Calu3 (cell line): ENCODE data around the gene ADAM17. TPM values are rescaled to one million over a fixed set of nuclear protein-coding genes. Genes with fewer than 3 reads are reported as not detected.

Experiments
- BruUV-seq: library from RNA; stranded (reverse); fragments of 400-500 nt; replicated peaks from 2 replicates; lab custom pipeline; 2021; lab: Mats Ljungman, UMichigan
- CTCF ChIA-PET: fragments of 300-600 bp; sonication (Branson Sonifier 250); formaldehyde crosslinking; loops from one replicate; lab custom pipeline; 2022; ENCODE audit warnings: antibody characterized with exemption; lab: Charles Lee
- DNase-seq: peaks from one replicate; pipeline ENCODE4 v3.0.0; 2022
- H3K27ac Mint-ChIP-seq: one replicate; pipeline ENCODE4 v1.8.0; 2022; ENCODE audit warnings: mixed read lengths; ENCODE audit not compliant: unreplicated experiment
- H3K27me3 Mint-ChIP-seq: one replicate; pipeline ENCODE4 v1.8.0; 2022; ENCODE audit warnings: mixed read lengths; ENCODE audit not compliant: unreplicated experiment
- H3K36me3 Mint-ChIP-seq: one replicate; pipeline ENCODE4 v1.8.0; 2022; ENCODE audit warnings: mild to moderate bottlenecking, moderate library complexity, mixed read lengths; ENCODE audit not compliant: insufficient read depth, unreplicated experiment
- H3K4me1 Mint-ChIP-seq: one replicate; pipeline ENCODE4 v1.8.0; 2022; ENCODE audit warnings: mild to moderate bottlenecking, low read depth, mixed read lengths; ENCODE audit not compliant: unreplicated experiment
- H3K4me3 Mint-ChIP-seq: one replicate; pipeline ENCODE4 v1.8.0; 2022; ENCODE audit warnings: mild to moderate bottlenecking, low read depth, moderate library complexity, mixed read lengths; ENCODE audit not compliant: unreplicated experiment
- H3K9me3 Mint-ChIP-seq: one replicate; pipeline ENCODE4 v1.8.0; 2022; ENCODE audit warnings: low read depth, mixed read lengths; ENCODE audit not compliant: unreplicated experiment
- intact Hi-C: fragments of 100-400 bp; cut with micrococcal nuclease; formaldehyde crosslinking; loops from one replicate; pipeline ENCODE4 v1.10.0; 2022; ENCODE audit not compliant: unreplicated experiment
- total RNA-seq: library from RNA; stranded (reverse); gene quantifications from 2 replicates; pipeline ENCODE4 v1.2.3, GENCODE V29; 2022
- TF ChIP-seq, protein P1 (sequence below): fragments of 200-600 bp; IDR thresholded peaks from one replicate; pipeline ENCODE4 v1.8.0; 2022; ENCODE audit warnings: antibody characterized with exemption; ENCODE audit not compliant: unreplicated experiment

Gene ADAM17
- total RNA-seq, 1 experiment from 2014 or later: 54.2 TPM

DNA sequence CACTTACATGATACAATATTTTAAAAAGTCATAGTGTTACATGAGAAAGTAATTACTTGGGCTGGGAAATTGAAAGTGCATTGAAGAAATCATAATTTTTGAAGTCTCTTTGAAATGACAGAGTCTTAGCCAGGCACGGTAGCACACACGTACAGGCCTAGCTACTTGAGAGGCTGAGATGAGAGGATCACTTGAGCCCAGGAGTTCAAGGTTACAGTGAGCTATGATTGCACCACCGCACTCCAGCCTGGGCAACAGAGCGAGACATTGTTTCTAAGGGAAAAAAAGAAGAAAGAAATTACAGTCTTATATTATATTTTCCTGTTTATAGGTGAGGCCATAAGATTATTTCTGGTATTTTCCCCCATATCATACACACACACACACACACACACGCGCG, 90.5 kb downstream of the ADAM17 start:
- Mint-ChIP-seq H3K4me1 (no peaks in the 10 kb centered on the region), H3K9me3 (no peaks in the 10 kb centered on the region), H3K27ac (no peak overlapping the region), H3K4me3 (no peak overlapping the region), H3K27me3 (no peaks in the 10 kb centered on the region), H3K36me3 (peaks cover 30% of the 10 kb centered on the region)
- CTCF ChIA-PET: no interaction called here
- no TSS peak for BruUV-seq
- intact Hi-C loops: no loop called here
- DNase-seq: no peak
- TF ChIP-seq, protein P1, sequence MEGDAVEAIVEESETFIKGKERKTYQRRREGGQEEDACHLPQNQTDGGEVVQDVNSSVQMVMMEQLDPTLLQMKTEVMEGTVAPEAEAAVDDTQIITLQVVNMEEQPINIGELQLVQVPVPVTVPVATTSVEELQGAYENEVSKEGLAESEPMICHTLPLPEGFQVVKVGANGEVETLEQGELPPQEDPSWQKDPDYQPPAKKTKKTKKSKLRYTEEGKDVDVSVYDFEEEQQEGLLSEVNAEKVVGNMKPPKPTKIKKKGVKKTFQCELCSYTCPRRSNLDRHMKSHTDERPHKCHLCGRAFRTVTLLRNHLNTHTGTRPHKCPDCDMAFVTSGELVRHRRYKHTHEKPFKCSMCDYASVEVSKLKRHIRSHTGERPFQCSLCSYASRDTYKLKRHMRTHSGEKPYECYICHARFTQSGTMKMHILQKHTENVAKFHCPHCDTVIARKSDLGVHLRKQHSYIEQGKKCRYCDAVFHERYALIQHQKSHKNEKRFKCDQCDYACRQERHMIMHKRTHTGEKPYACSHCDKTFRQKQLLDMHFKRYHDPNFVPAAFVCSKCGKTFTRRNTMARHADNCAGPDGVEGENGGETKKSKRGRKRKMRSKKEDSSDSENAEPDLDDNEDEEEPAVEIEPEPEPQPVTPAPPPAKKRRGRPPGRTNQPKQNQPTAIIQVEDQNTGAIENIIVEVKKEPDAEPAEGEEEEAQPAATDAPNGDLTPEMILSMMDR: no peak

DNA sequence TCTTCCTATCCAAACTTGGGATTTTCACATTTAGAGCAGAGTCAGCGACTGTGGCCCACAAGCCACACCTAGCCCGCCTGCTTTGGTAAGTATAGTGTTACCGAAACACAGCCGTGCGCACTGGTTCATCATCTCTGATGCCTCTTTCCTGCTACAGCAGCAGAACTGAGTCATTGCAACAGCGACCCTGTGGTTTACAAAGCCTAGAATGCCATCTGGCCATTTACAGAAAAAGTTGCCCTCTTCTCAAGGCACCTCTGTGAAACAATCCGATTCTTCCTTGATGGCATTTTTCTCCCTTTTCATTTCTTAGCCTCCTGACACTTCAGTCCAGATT, 92.0 kb downstream of the ADAM17 start:
- BruUV-seq: no TSS peak
- peaks cover 36% of the 10 kb centered on the region for H3K36me3 Mint-ChIP-seq
- H3K27ac Mint-ChIP-seq: no peak overlapping the region

DNA sequence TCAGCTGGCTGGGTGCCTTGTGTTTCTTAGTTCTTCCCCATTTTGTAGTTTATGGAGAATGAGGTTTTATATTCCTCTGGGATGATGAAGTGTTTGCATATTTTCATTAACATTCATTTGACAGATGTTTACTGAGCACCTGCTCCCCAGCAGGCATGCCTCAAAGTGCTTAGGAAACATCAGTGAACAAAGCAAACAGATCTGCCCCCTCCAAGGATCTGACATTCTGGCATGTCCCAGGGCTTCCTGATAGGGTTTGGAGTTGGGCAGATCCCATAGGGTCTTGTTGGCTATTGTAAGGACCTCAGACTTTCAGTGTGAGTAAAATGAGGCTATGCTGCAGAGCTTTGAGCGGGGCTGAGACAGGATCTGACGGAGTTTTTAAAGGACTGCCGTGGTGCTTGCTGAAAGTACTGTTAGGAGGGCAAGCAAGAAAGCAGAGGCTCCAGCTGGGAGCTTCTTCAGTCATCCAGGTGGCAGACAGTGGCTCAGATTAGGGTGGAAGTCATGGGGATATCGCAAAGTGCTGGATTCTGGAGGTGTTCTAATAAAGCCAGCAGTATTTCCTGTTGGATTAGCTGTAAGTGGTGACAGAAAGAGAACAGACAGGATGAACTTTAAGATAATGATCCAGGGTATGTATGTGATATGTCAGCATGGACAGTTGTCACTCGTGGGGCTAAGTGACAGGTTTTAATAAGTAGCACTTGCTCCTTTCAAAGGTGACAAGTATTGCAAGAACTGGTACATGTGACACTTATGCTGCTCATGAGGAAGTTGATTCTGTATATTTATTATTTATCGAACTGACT, 92.5 kb downstream of the ADAM17 start:
- CTCF ChIA-PET: no interaction called here
- H3K27ac Mint-ChIP-seq: no peak overlapping the region
- H3K9me3 Mint-ChIP-seq: no peaks in the 10 kb centered on the region
- no peaks in the 10 kb centered on the region for H3K4me1 Mint-ChIP-seq
- H3K27me3 Mint-ChIP-seq: no peaks in the 10 kb centered on the region
- no peak overlapping the region for H3K4me3 Mint-ChIP-seq
- no TSS peak for BruUV-seq
- peaks cover 36% of the 10 kb centered on the region for H3K36me3 Mint-ChIP-seq
- intact Hi-C loops: no loop called here
- DNase-seq: no peak
- TF ChIP-seq, protein P1: no peak

More for the DNA sequence above, 92.0 kb downstream of the ADAM17 start:
- CTCF ChIA-PET: no interaction called here
- DNase-seq: no peak
- Mint-ChIP-seq H3K9me3 (no peaks in the 10 kb centered on the region), H3K4me1 (no peaks in the 10 kb centered on the region), H3K4me3 (no peak overlapping the region), H3K27me3 (no peaks in the 10 kb centered on the region)
- intact Hi-C loops: no loop called here
- TF ChIP-seq, protein P1: no peak

DNA sequence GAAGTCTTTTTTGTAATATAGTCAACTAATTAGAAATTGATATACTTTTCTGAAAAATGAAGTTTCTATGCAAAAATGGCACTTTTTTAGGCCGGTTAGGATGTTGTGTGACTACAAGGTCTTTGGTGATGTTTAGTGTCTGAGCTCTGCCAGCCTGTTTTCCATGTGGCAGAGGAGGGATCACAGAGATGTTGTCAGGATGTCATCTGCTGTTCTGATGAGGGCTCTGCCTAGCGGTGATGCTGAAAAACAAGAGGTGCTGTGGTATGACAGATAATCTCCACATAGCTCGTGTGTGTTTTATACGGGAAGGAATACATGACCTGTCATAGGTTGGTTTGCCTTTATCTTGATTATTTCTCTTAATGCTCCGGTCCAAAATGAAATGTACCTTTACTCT, 93.3 kb downstream of the ADAM17 start:
- no peak overlapping the region for H3K27ac Mint-ChIP-seq
- no peaks in the 10 kb centered on the region for H3K9me3 Mint-ChIP-seq
- peaks cover 36% of the 10 kb centered on the region for H3K36me3 Mint-ChIP-seq
- TF ChIP-seq, protein P1: no peak
- DNase-seq: no peak
- H3K4me3 Mint-ChIP-seq: no peak overlapping the region
- no TSS peak for BruUV-seq
- intact Hi-C loops: no loop called here
- CTCF ChIA-PET: no interaction called here
- no peaks in the 10 kb centered on the region for H3K4me1 Mint-ChIP-seq
- no peaks in the 10 kb centered on the region for H3K27me3 Mint-ChIP-seq
